H1 (cell line): ENCODE results near the gene MAPKAPK5. TPM values are rescaled to one million over a fixed set of nuclear protein-coding genes. Genes with fewer than 3 reads are reported as not detected.
"Not testable (repeated sequence)": the region's sequence is repeated elsewhere in the genome, so short reads cannot be mapped to it uniquely, and the experiment has no call there.

ENCODE experiments used
- CTCF ChIA-PET: fragments of 300-600 bp; sonication (Branson Sonifier 250); formaldehyde crosslinking; loops from one replicate; lab custom pipeline; 2021; ENCODE audit not compliant: partially characterized antibody; lab: Charles Lee
- POLR2A ChIA-PET: fragments of 300-600 bp; sonication (Branson Sonifier 250); formaldehyde crosslinking; loops from one replicate; lab custom pipeline; 2021; ENCODE audit warnings: inconsistent platforms; ENCODE audit not compliant: partially characterized antibody; lab: Charles Lee
- DNase-seq, 2 experiments: peaks; one replicate each; pipeline versions ENCODE4 v3.0.0 to v3.0.0-alpha.2; 2010 to 2022; ENCODE audit warnings: low spot score in 2 of 2, low read depth in 1 of 2, mixed read lengths in 1 of 2
- FAIRE-seq: peaks from 2 replicates; lab custom pipeline; 2011; peaks lifted over from hg19 to GRCh38; lab: Jason Lieb, UNC
- H2AFZ ChIP-seq: 2 replicates; pipeline ENCODE4 v1.8.1; 2012; ENCODE audit warnings: low read length, inconsistent platforms
- H2AK5ac ChIP-seq: 2 replicates; pipeline ENCODE4 v1.6.1; 2013; ENCODE audit warnings: low read depth, low read length
- H2BK120ac ChIP-seq: replicated peaks from 2 replicates; pipeline ENCODE3; 2013; ENCODE audit warnings: low read depth, low read length, inconsistent platforms
- H2BK12ac ChIP-seq: 2 replicates; pipeline ENCODE4 v1.6.1; 2013; ENCODE audit warnings: low read depth, low read length
- H2BK15ac ChIP-seq: 2 replicates; pipeline ENCODE4 v1.6.1; 2013; ENCODE audit warnings: low read length
- H2BK20ac ChIP-seq: 2 replicates; pipeline ENCODE4 v1.6.1; 2013; ENCODE audit warnings: low read length
- H2BK5ac ChIP-seq: 2 replicates; pipeline ENCODE4 v1.6.1; 2013; ENCODE audit warnings: low read depth, low read length
- H3K14ac ChIP-seq: 2 replicates; pipeline ENCODE4 v1.6.1; 2013; ENCODE audit warnings: inconsistent platforms; ENCODE audit not compliant: insufficient read length
- H3K18ac ChIP-seq: 2 replicates; pipeline ENCODE4 v1.6.1; 2013; ENCODE audit warnings: low read length; ENCODE audit errors: extremely low read depth
- H3K23ac ChIP-seq: 2 replicates; pipeline ENCODE4 v1.6.1; 2013; ENCODE audit warnings: inconsistent platforms; ENCODE audit not compliant: insufficient read length
- H3K23me2 ChIP-seq: 2 replicates; pipeline ENCODE4 v1.6.1; 2013; ENCODE audit warnings: low read depth, low read length
- H3K27ac ChIP-seq: 2 replicates; pipeline ENCODE4 v1.6.1; 2011; ENCODE audit warnings: low read depth, low read length, inconsistent platforms
- H3K27me3 ChIP-seq, 4 experiments: replicated peaks in 1 of 4; 1 replicate in 1 of 4; 2 replicates in 3 of 4; pipeline versions ENCODE4 v1.6.1 to v1.8.1; 2011 to 2013; ENCODE audit warnings: low read length in 3 of 4, mild to moderate bottlenecking in 3 of 4, inconsistent platforms in 2 of 4, mixed read lengths in 2 of 4, moderate library complexity in 1 of 4; ENCODE audit not compliant: control insufficient read depth in 3 of 4, insufficient read depth in 3 of 4; ENCODE audit errors: extremely low read depth in 1 of 4
- H3K36me3 ChIP-seq, 4 experiments: 2 replicates each; pipeline versions ENCODE4 v1.6.1 to v1.8.1; 2011 to 2013; ENCODE audit warnings: mild to moderate bottlenecking in 4 of 4, low read length in 3 of 4, moderate library complexity in 2 of 4, control low read depth in 1 of 4, inconsistent platforms in 1 of 4; ENCODE audit not compliant: insufficient read depth in 4 of 4, control insufficient read depth in 2 of 4
- H3K4ac ChIP-seq: replicated peaks from 2 replicates; pipeline ENCODE3; 2013; ENCODE audit warnings: low read length, low read depth, mixed read lengths, inconsistent platforms; ENCODE audit not compliant: insufficient read length
- H3K4me1 ChIP-seq, 4 experiments: replicated peaks in 1 of 4; 1 replicate in 1 of 4; 2 replicates in 3 of 4; pipeline versions ENCODE4 v1.6.1 to v1.8.1; 2011 to 2013; ENCODE audit warnings: low read length in 3 of 4, inconsistent platforms in 2 of 4, mixed read lengths in 1 of 4; ENCODE audit not compliant: insufficient read depth in 4 of 4, control insufficient read depth in 3 of 4
- H3K4me2 ChIP-seq, 2 experiments: 2 replicates each; pipeline versions ENCODE4 v1.6.1 to v1.8.1; 2011 to 2013; ENCODE audit warnings: low read depth in 2 of 2, low read length in 2 of 2, control low read depth in 1 of 2, inconsistent platforms in 1 of 2, mild to moderate bottlenecking in 1 of 2; ENCODE audit not compliant: insufficient read depth in 1 of 2
- H3K4me3 ChIP-seq, 4 experiments: fragments of 200-600, 300-600 bp in 1 of 4; sonication (generic), shearing (Covaris generic), sonication (Bioruptor Twin) in 1 of 4; 2 replicates each; pipeline versions ENCODE4 v1.5.1 to v1.8.1; 2011 to 2016; ENCODE audit warnings: low read length in 4 of 4, low read depth in 3 of 4, control low read depth in 2 of 4, inconsistent platforms in 2 of 4, mild to moderate bottlenecking in 2 of 4, mixed read lengths in 1 of 4, moderate library complexity in 1 of 4; ENCODE audit not compliant: insufficient read depth in 2 of 4; ENCODE audit errors: extremely low read depth in 1 of 4
- H3K56ac ChIP-seq: replicated peaks from 2 replicates; pipeline ENCODE3; 2013; ENCODE audit warnings: low read depth, mild to moderate bottlenecking, mixed read lengths, low read length, inconsistent platforms; ENCODE audit not compliant: insufficient read length
- H3K79me1 ChIP-seq: 2 replicates; pipeline ENCODE4 v1.6.1; 2013; ENCODE audit warnings: low read depth, low read length, control low read depth
- H3K79me2 ChIP-seq, 2 experiments: 2 replicates each; pipeline versions ENCODE4 v1.6.1 to v1.8.1; 2012 to 2013; ENCODE audit warnings: low read length in 2 of 2, mild to moderate bottlenecking in 2 of 2, inconsistent platforms in 1 of 2; ENCODE audit not compliant: insufficient read depth in 2 of 2, control insufficient read depth in 1 of 2
- H3K9ac ChIP-seq, 4 experiments: replicated peaks in 1 of 4; 1 replicate in 1 of 4; 2 replicates in 3 of 4; pipeline versions ENCODE4 v1.6.1 to v1.8.1; 2011 to 2013; ENCODE audit warnings: low read depth in 3 of 4, low read length in 3 of 4, control low read depth in 2 of 4, mild to moderate bottlenecking in 2 of 4, moderate library complexity in 2 of 4, inconsistent platforms in 1 of 4; ENCODE audit errors: extremely low read depth in 1 of 4
- H3K9me3 ChIP-seq, 2 experiments: 2 replicates each; pipeline versions ENCODE4 v1.6.1 to v1.8.1; 2012 to 2013; ENCODE audit warnings: mild to moderate bottlenecking in 2 of 2, moderate library complexity in 2 of 2, control low read depth in 1 of 2, inconsistent platforms in 1 of 2, low read depth in 1 of 2, low read length in 1 of 2, mixed read lengths in 1 of 2; ENCODE audit not compliant: insufficient read depth in 2 of 2
- H4K20me1 ChIP-seq, 2 experiments: replicated peaks in 1 of 2; 2 replicates each; pipeline versions ENCODE3 to v1.8.1; 2011 to 2013; ENCODE audit warnings: inconsistent platforms in 2 of 2, low read length in 2 of 2, mild to moderate bottlenecking in 1 of 2; ENCODE audit not compliant: insufficient read depth in 2 of 2, control insufficient read depth in 1 of 2
- H4K5ac ChIP-seq: 2 replicates; pipeline ENCODE4 v1.6.1; 2013; ENCODE audit warnings: low read length, low read depth, mixed read lengths, inconsistent platforms; ENCODE audit not compliant: insufficient read length
- H4K8ac ChIP-seq: 2 replicates; pipeline ENCODE4 v1.8.0; 2013; ENCODE audit warnings: mild to moderate bottlenecking, moderate library complexity, low read length, inconsistent platforms; ENCODE audit not compliant: insufficient read depth; ENCODE audit errors: extremely low read depth
- H4K91ac ChIP-seq: replicated peaks from 2 replicates; pipeline ENCODE3; 2013; ENCODE audit warnings: low read length, mixed read lengths, inconsistent platforms; ENCODE audit not compliant: insufficient read length
- BACH1 ChIP-seq: IDR thresholded peaks from 2 replicates; pipeline ENCODE4 v1.6.1; 2012; ENCODE audit warnings: low read length, improper control_type of control experiment
- BCL11A ChIP-seq, 2 experiments: IDR thresholded peaks; one replicate each; pipeline ENCODE4 v1.6.1; 2011; ENCODE audit warnings: low read depth in 2 of 2, low read length in 2 of 2, mild to moderate bottlenecking in 2 of 2
- CHD1 ChIP-seq: IDR thresholded peaks from 2 replicates; pipeline ENCODE4 v1.6.1; 2012; ENCODE audit warnings: low read depth, low read length, improper control_type of control experiment
- JUN ChIP-seq: IDR thresholded peaks from 2 replicates; pipeline ENCODE4 v1.6.1; 2011; ENCODE audit warnings: low read depth, mild to moderate bottlenecking, improper control_type of control experiment, low read length
- NANOG ChIP-seq: IDR thresholded peaks from 2 replicates; pipeline ENCODE4 v1.6.1; 2011; ENCODE audit warnings: low read length, low read depth, mild to moderate bottlenecking, inconsistent platforms; ENCODE audit not compliant: insufficient read depth, poor library complexity, severe bottlenecking
- POLR2A ChIP-seq, 2 experiments: IDR thresholded peaks; 1 replicate in 1 of 2; 2 replicates in 1 of 2; pipeline ENCODE4 v1.6.1; 2011; ENCODE audit warnings: low read depth in 2 of 2, low read length in 2 of 2, mild to moderate bottlenecking in 2 of 2; ENCODE audit errors: control extremely low read depth in 1 of 2
- USF2 ChIP-seq: IDR thresholded peaks from 2 replicates; pipeline ENCODE4 v1.6.1; 2011; ENCODE audit warnings: low read length, improper control_type of control experiment
- WGBS, 2 experiments: shearing (Covaris generic) in 1 of 2; methylation state at CpG; one replicate each; pipeline versions ENCODE4 v1.1.6 to v1.1.7; 2013 to 2015; ENCODE audit warnings: low lambda C conversion rate in 2 of 2, mixed read lengths in 2 of 2, inconsistent platforms in 1 of 2, low coverage in 1 of 2, missing lambda C conversion rate in 1 of 2; ENCODE audit not compliant: insufficient replicate concordance in 2 of 2, insufficient coverage in 1 of 2, insufficient read length in 1 of 2; ENCODE audit errors: extremely low coverage in 1 of 2, missing lambda C conversion rate in 1 of 2; 5-methylcytosine and 5-hydroxymethylcytosine counted together
- polyA plus RNA-seq, 7 experiments: library from polyadenylated mRNA; depleted of rRNA in 3 of 7; stranded (reverse) in 5 of 7; unstranded in 2 of 7; fragments of >200 nt in 5 of 7; fragments of 200-250 nt in 2 of 7; gene quantifications; 1 replicate in 5 of 7; 2 replicates in 1 of 7; 4 replicates in 1 of 7; pipeline versions ENCODE4 v1.2.1 to v1.2.3, GENCODE V29; 2011 to 2013; ENCODE audit warnings: missing spikeins in 2 of 7, mixed read lengths in 2 of 7
- total RNA-seq: library from RNA; stranded (reverse); fragmentation: NEBNext Ultra II Directional; extraction: Animal tissue kit (Norgen Biotek cat#: 25700); gene quantifications from 2 replicates; pipeline ENCODE4 v1.2.1, GENCODE V29; 2021

The MAPKAPK5 gene
- total and polyA plus RNA-seq, 2 of the 8 experiments (the other 6 are each of a cell fraction or from before 2014, with no cell fraction given): 40.0 to 91.5 TPM

GRCh38 chr12:111943929-111944328 is 101.9 kb downstream of the MAPKAPK5 start (continued):
- TF ChIP-seq USF2 (no peak), NANOG (no peak), BCL11A (IDR thresholded peaks at IDR 0.05; ENCODE audit: low read depth in 2 of 2, low read length in 2 of 2) (no peak), BACH1 (no peak), POLR2A (IDR thresholded peaks at IDR 0.05; ENCODE audit: control extremely low read depth in 1 of 2, low read depth in 2 of 2, low read length in 2 of 2) (no peak), CHD1 (no peak), JUN (no peak)

- not testable (repeated sequence) for H3K4ac ChIP-seq, H3K36me3 ChIP-seq, H3K14ac ChIP-seq, H4K8ac ChIP-seq, H3K4me1 ChIP-seq, H3K56ac ChIP-seq, H3K23me2 ChIP-seq, H4K5ac ChIP-seq, H2BK15ac ChIP-seq, H3K23ac ChIP-seq, H4K20me1 ChIP-seq, H2BK20ac ChIP-seq, H3K4me3 ChIP-seq, H3K18ac ChIP-seq, H3K27ac ChIP-seq, H4K91ac ChIP-seq, H2BK12ac ChIP-seq, H3K4me2 ChIP-seq, H3K79me1 ChIP-seq, H3K79me2 ChIP-seq, H2AK5ac ChIP-seq, H3K9ac ChIP-seq, DNase-seq, H2BK5ac ChIP-seq, H3K27me3 ChIP-seq, H2BK120ac ChIP-seq, FAIRE-seq, H2AFZ ChIP-seq
- CTCF ChIA-PET: interaction anchor here (0.6 kb wide), 1 partner anchor 180 kb away, joined by 4 read pairs; no protein-coding TSS in a partner anchor
- POLR2A ChIA-PET: interaction anchor here (1.2 to 1.8 kb wide), 2 partner anchors 62 to 184 kb away, joined by 3 to 7 read pairs; partner anchors contain the start of genes ALDH2, ERP29 and TMEM116
- H3K9me3 ChIP-seq: peaks cover 9 to 16% of the 10 kb centered on the region in 2 experiments
- 79% methylated on average over 3 of the region's 3 CpGs; no CpG with 5 or more reads in 1 of the 2 experiments for WGBS, 2 experiments
Measured at GRCh38 chr12:111950961-111951676, 109.1 kb downstream of the MAPKAPK5 start.
